Activated CD4-positive, CD25-positive, alpha-beta regulatory T cell treated with anti-CD3 and anti-CD28 coated beads, Interleukin-2, amount 50 U/mL, for 16 hours (primary cell): Measurements from ENCODE around the gene SIRT4.

Experiments
- DNase-seq: peaks from one replicate; pipeline ENCODE4 v3.0.0-alpha.2; 2020; ENCODE audit warnings: low read depth, low spot score

Gene SIRT4

DNA sequence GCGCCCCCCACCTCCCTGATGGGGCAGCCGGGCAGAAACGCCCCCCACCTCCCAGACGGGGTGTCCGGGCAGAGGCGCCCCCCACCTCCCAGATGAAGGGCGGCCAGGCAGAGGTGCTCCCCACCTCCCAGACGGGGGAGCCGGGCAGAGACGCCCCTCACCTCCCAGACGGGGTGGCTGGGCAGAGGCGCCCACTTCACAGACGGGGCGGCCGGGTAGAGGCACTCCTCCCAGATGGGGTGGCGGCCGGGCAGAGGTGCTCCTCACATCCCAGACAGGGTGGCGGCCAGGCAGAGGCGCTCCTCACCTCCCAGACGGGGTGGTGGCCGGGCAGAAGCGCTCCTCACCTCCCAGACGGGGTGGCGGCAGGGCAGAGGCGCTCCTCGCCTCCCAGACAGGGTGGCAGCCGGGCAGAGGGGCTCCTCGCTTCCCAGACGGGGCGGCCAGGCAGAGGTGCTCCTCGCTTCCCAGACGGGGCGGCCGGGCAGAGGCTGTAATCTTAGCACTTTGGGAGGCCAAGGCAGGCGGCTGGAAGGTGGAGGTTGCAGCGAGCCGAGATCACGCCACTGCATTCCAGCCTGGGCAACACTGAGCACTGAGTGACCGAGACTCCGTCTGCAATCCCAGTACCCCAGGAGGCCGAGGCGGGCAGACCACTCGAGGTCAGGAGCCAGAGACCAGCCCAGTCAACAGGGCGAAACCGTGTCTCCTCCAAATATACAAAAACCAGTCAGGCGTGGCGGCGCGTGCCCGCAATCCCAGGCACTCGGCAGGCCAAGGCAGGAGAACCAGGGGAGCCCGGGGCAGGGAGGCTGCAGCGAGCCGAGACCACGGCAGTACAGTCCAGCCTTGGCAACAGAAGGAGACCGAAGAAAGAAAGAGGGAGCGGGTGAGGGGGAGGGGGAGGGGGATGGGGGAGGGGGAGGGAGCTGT lies 23.7 kb upstream of the SIRT4 start:
- no peak for DNase-seq

DNA sequence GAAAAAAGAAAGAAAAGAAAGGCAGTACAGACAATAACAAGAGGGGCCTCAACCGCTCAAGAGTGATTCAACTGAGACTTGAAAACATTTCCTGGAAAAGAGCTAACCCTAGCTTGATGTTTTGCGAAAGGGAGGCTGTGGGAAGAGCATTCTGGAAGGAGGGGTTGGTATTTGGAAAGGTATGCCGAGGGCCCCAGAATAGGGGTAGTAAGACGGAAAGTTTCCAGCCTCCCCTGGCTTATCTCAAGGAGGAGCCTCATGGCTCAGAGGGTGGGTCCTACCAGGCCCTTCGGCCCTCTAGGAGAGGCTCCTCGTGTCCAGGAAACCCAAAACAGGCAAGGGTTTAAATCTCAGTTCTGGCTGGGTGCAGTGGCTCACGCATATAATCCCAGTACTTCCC lies 18.8 kb upstream of the SIRT4 start:
- no peak for DNase-seq

DNA sequence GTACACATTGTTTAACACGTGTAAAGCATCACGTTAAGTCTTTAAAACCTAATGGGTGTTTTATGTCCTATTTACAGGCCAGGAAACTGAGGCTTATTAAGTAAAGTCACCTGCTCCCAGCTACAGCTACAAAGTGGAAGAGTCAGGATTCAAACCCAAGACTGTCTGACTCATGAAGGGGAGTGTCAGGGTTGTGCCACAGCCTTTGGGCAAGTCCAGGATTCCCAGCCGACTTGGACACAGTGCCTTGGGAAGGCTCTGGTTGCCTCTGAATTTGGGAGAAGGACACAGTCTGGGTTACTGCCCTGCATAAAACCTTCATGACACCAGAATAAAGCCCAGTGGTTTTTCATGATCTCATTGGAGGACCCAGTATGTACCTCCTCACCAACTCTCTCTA lies 17.7 kb upstream of the SIRT4 start:
- no peak for DNase-seq

DNA sequence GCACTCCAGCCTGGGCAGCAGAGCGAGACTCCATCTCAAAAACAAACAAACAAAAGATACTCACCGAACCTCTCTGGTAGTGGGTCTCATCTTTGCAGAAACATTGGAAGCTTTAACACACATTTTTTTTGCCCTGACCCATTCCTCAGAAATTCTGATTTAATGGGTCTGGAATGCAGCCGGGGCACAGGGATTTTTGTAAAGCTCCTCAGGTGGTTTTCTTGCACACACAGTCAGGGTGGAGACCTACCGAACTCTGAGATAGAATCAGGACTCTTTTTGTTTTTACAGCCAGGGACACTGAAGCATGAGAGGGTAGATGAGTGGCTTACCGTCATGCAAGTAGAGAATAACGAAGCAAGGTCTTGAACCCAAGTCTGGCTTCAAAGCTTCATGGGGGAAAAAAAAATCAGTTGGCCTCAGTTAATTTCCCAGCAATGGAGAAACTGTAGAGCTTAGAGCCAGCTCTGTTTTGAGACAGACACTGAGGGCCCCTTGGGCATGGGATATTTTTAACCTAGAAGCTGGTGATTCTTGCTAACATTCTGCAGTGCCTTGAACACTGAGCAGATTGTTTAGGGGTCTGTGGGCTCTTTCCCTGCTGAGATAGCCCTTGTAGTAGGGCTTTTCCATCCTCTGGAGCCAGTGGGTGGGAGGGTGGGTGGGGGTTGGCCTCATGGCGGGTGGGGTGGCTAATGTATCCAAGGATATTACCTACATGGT lies 15.2 kb upstream of the SIRT4 start:
- no peak for DNase-seq

DNA sequence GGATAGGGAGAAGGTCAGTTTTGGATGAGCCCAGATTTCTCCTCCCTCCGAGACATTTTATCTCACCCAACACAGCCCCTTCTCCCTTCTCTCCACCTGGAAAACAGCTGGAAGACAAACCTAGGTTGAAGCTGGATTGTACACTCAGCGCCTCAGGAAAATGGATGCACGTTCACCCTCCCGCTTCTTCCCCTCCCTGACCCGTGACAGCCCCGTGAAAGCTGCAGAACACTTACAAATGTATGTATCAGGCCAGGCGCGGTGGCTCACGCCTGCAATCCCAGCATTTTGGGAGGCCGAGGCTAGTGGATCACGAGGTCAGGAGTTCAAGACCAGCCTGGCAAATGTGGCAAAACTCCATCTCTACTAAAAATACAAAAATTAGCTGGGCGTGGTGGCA lies 14.6 kb upstream of the SIRT4 start:
- DNase-seq: no peak

DNA sequence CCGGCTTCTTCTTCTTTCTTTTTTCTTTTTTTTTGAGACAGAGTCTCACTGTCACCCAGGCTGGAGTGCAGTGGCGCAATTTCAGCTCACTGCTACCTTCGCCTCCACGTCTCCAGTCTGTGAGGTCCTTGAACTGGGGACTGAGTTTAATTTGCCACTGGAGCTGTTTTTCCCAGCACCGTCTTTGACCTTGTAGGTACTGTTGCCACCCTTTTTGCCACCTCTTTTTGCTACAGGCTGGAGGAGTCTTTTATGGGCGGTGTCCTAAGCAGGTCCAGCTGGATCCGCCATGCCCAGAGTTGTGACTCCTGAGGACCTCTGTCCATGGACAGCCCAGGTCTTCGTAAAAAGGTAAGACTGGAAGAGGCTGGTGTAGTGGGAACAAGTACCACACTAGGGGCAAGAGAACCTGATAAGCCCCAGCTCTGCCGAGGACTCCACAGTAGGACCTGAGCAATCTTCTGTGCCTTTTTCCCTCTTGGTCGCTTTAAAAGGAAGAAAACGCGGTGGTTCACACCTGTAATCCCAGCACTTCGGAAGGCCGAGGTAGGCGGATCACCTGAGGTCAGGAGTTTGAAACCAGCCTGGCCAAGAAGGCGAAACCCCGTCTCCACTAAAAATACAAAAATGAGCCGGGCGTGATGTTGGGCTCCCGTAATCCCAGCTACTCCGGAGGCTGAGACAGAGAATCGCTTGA lies 11.4 kb upstream of the SIRT4 start:
- DNase-seq: no peak

DNA sequence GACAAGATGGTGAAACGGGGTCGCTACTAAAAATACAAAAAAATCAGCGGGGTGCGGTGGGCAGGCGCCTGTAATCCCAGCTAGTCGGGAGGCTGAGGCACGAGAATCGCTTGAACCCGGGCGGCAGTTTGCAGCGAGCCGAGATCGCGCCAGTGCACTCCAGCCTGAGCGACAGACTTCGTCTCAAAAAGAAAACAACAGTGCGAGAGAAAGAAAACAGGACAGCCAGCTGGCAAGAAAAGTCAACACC lies 9.8 kb upstream of the SIRT4 start:
- DNase-seq: no peak

DNA sequence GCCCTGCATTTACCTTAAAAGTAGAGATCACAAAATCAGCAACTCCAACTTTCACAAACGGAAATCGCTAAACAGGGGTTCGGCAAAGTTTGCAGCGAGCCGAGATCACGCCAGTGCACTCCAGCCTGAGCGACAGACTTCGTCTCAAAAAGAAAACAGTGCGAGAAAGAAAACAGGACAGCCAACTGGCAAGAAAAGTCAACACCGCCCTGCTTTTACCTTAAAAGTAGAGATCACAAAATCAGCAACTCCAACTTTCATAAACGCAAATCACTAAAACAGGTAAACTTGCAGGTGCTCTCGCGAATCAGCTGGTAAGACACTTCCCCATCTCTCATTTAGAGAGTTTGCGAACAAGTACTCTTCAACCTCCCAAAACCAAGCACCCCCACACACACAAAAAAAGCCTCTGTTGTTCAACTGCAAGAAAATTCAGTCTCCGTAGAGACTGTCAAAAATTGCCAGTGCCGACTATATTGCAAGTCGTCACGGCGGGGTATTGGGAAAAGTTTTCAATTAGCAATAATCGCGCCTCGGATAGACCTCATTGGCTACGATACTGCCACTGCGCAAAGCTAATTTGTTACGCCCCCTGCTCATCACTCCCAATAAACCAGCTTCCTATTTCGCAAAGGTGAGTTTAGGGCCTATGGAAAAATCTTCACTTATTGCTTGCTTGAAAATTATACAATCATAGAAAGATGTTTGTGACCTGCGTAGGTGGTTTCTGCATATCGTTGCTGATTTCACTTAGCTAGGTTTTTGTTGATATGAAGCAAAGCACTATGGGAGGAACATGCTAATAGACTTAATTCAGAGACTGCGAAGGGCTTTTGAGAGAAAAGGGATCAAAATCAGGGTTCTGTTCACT lies 9.2 kb upstream of the SIRT4 start, which contains the start of gene RNU4-1:
RNU4-1 (minus strand) TSS at position 577 of the 871 bp plus-strand sequence.
- DNase-seq: peak; percentile 66

DNA sequence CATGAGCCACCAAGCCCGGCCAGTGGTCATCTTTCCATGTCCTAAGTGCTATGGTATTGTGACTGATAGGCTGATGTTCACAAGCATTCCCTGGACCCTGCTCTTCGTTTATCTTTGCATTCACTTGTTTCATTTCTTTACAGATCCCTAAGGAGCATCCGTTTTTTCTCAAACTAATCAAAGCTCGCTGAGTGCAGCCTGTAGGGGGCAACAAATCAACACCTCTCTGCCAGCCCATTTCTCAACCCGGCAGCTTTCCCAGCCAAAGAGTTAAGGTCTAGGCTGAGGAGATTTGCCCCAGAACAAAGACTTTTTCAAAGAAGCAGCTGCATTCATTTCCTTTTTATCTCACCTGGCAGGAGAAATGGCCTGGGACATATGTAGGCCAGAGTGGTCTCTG lies 12.1 kb downstream of the SIRT4 start:
- DNase-seq: no peak

DNA sequence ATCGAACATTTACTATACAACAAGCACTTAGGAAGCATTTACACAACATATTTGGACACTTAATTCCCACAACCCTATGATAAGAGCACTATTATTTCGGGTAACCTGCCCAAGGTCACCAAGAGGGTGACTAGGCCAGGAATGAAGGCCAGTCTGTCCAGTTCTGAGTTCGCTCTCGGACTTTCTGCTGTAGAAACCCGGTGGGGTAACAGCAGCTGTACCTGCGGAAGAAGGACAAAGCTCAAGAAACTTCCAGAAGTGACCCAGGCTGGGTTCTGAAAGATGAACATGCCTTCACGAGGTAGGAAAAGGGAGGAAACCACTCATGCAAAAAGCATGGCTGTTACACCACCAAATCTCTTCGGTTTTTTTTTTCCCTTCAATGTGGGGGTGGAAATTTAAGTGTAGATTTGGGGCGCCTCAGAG lies 14.7 kb downstream of the SIRT4 start:
- no peak for DNase-seq

DNA sequence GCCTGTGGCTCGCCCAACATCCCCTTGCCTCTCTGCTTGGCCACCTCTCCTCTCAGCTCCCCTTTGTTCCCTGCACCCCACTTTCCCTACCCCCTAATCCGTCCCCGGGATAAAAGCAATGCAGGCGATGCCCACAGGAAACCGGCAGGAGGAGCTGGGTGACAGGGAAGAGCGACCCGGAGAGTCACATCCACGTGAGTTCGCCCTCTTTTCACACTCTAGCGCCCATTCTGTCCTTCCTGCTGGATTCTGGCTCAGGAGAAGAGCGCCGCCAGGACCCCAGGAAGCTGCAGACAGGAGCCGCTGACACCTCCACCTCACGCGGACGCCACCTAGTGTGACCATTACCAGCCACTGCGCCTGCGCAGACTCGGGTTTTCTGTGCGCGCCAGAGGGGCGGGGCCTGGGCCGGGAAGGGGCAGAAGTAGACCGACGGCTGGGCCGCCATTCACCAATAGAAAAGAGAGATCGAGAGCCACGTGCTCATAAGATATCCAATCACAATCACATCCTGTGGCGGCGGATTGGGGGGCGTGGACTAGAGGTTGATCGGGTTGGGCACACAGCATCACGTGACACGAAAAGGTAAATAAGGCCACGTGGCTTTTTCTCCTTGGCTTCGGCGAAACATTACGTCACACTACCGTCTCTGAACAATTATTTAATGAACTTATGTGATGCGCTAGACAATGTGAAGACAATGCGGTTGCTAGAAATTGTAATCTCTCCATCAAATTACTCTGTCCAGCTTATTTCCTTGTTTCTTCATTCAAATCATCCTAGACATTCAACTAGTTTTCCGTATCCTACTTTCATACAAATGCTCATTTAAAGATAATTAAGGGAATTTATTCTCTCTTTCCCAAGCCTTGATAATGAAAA lies 15.3 kb downstream of the SIRT4 start:
- peak; percentile 100 for DNase-seq

DNA sequence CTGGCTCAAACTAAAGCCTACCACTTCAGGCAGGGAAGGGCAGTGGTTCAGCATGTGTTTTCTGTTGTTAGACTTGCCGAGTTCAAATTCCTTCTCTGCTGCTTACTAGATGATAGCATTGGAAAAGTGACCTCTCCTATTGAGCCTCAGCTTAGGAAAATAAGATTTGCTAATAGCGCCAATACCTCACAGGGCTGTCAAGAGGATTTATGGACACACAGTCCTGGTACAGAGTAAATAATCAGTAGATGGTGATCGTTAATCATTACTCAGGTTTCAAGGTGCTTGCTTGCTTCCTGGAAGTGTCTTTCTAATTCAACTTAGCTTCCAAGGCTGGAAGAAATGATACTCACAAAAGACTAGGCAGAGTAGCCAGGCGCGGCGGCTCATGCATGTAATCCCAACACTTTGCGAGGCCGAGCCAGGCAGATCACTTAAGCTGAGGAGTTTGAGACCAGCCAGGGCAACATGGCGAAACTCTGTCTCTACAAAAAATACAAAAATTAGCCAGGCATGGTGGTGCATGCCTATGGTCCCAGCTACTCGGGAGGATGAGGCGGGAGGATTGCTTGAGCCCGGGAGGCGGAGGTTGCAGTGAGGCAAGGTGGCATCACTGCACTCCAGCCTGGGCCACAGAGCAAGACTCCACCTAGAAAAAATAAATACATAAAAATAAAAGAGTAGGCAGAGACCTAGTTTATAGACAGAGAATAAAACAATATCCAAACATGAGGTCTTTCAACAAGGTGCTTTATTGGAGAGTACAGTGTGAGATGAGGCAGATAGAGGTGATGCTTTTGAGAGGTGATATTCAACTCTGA lies 19.5 kb downstream of the SIRT4 start:
- no peak for DNase-seq

DNA sequence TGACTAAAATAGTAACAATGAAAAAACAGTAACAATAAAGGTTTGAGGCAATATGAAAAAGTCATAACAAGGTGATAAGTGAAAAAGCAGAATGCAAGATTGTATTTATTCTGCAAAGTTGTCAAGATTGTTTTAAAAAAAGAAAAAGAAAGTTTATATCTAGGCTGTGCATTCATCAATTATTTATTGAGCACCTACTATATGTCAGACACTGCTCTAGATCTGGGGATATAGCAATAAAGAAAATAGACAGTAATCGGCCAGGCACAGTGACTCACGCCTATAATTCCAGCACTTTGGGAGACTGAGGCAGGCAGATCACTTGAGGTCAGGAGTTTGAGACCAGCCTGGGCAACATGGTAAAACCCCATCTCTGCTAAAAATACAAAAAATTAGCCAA lies 21.7 kb downstream of the SIRT4 start:
- no peak for DNase-seq

DNA sequence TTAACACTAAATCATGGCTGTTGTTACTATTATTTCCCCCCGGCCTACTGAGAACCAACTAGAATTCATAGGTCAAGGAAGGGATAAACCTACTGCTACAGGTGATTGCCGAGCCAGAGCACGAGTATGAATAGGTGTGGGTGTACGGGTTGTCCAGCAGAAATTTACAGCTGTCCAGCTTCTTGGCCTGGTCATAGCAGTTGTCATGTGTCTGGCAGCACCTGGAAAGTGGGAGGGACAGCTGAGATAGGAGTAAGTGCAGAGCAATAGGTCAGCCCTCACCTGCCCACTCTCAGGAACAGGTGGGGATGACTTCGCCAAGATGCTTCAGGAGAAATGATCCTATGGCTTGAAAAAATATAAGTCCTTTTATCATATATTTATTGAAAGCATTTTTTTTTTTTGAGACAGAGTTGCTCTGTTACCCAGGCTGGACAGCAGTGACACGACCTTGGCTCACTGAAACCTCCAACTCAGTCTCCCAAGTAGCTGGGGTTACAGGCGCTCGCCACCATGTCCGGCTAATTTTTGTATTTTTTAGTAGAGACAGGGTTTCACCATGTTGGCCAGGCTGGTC lies 22.8 kb downstream of the SIRT4 start:
- no peak for DNase-seq

DNA sequence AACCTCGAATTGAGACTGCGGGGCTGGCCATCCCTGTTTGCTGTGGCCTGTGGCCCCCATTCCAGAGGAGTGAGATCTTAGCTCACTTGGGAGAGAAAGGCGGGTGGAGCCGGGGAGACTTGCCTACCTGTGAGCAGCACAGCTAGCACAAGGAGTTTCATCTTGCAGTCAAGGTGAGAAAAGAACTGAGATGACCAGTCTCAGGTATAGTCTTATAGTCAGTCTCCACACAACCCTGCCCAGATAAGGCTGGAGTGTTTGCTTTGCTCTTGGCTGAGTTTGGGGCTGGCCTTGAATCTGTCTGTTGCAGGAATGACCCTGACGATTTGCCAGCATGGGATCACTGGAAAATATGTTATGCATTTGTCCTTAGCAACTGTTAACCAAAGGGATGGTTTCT lies 25.5 kb downstream of the SIRT4 start, which contains the start of gene PLA2G1B:
PLA2G1B (minus strand) TSS at position 187 of the 400 bp plus-strand sequence; CDS start at position 161, 26 bp downstream.
- DNase-seq: no peak

DNA sequence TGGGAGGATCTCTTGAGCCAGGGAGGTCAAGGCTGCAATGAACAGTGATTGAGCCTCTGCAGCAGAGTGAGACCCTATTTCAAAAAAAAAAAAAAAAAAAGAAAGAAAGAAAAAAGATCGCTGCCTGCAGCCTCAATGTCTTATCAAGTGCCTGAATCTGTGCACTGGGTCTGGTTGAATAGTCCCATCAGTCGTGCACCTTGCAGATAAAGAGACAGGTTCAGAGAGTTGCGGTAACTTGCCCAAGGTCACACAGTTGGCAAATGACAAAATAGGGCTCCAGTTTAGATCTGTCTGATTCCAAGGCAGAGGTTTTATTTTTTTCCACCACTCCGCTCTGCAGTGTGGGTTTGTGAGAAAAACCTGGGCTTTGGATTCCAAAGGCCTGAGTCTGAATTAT lies 26.1 kb downstream of the SIRT4 start:
- no peak for DNase-seq

DNA sequence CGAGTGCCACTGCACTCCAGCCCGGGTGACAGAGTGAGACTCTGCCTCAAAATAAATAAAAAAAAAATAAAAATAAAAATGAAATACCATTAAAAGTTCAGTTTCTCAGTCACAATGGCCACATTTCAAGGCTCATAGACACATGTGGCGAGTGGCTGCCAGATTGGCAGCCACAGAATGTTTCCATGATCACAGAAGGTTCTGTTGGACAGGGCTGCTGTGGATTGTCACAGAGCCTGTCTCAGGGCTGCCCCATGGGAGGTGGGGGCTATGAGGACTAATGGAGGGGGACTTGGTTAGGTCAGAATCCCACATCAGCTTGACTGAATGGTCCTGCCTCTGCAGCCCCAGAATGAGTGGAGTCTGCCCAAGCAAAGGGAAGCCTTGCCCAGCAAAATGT lies 29.3 kb downstream of the SIRT4 start:
- DNase-seq: no peak

DNA sequence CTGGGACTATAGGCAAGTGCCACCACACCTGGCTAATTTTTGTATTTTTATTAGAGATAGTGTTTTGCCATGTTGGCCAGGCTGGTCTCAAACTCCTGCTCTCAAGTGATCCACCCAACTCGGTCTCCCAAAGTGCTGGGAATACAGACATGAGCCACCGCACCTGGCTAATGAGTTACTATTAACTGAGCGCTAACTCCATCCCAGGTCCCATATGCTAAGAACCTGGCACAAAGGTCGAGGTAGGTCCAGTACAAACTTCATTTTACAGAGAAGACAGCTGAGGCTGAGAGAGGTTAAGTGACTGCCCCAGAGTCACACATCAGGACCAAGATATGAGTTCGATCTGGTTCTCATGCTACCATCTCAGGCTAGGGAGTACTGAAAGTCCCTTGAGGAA lies 29.9 kb downstream of the SIRT4 start:
- no peak for DNase-seq

DNA sequence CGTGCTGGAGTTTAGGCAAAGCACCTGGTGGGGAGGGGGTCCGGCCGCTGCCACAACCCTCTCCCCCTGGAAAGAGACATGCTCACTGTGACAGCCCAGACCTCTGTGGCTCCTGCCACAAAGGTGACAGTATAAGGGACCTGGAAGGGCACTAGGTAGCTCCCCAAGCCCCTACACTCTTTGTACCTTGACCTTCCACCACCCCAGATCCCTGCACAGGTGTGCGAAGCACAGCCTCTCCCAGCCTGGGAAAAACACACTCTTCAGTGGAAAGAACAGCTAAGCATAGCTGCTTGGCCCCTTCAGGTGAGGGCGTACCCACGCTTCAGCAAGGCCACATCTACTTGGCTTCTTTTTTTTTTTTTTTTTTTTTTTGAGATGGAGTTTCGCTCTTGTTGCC lies 30.4 kb downstream of the SIRT4 start:
- no peak for DNase-seq
